Dedifferentiated amniotic fluid mesenchymal stem cell (primary cell): ENCODE results near the gene CARD9.
"Not testable (repeated sequence)": the region's sequence is repeated elsewhere in the genome, so short reads cannot be mapped to it uniquely, and the experiment has no call there.

Experiments used
- DNase-seq: peaks from one replicate; pipeline ENCODE4 v3.0.0-alpha.2; 2016; ENCODE audit errors: extremely low spot score

Gene CARD9

GRCh38 chr9:136322756-136323330 is 50.6 kb downstream of the CARD9 start:
- no peak for DNase-seq

GRCh38 chr9:136321561-136321960 is 51.9 kb downstream of the CARD9 start:
- no peak for DNase-seq

GRCh38 chr9:136320972-136321371 is 52.5 kb downstream of the CARD9 start:
- not testable (repeated sequence) for DNase-seq

GRCh38 chr9:136319955-136320354 is 53.5 kb downstream of the CARD9 start:
- DNase-seq: not testable (repeated sequence)

GRCh38 chr9:136319244-136319643 is 54.2 kb downstream of the CARD9 start:
- DNase-seq: not testable (repeated sequence)

GRCh38 chr9:136318776-136319241 is 54.7 kb downstream of the CARD9 start:
- DNase-seq: no peak

- no peak for DNase-seq
Measured at GRCh38 chr9:136318111-136318775, 55.2 kb downstream of the CARD9 start.

GRCh38 chr9:136317695-136318094 is 55.8 kb downstream of the CARD9 start:
- no peak for DNase-seq

- DNase-seq: no peak
Measured at GRCh38 chr9:136316896-136317676, 56.4 kb downstream of the CARD9 start.

- no peak for DNase-seq
Measured at GRCh38 chr9:136316271-136316751, 57.2 kb downstream of the CARD9 start.

- DNase-seq: no peak
Measured at GRCh38 chr9:136314944-136315343, 58.5 kb downstream of the CARD9 start.

- DNase-seq: no peak
Measured at GRCh38 chr9:136314056-136314416, 59.4 kb downstream of the CARD9 start.
